Fibroblast of gingiva (primary cell): Measurements from ENCODE around the gene ODAD4.
"Not testable (repeated sequence)": the region's sequence is repeated elsewhere in the genome, so short reads cannot be mapped to it uniquely, and the experiment has no call there.

Experiments used
- DNase-seq: peaks from one replicate; pipeline ENCODE4 v3.0.0-alpha.2; 2011; ENCODE audit warnings: low read depth

The ODAD4 gene

GRCh38 chr17:42002175-42002791 lies 71.9 kb downstream of the ODAD4 start:
- no peak for DNase-seq

- DNase-seq = no peak
These were observed 72.4 kb downstream of the ODAD4 start for GRCh38 chr17:42002792-42003301.

GRCh38 chr17:42005166-42005565 lies 74.7 kb downstream of the ODAD4 start:
- peak; percentile 79 for DNase-seq

- no peak for DNase-seq
These were observed 78.8 kb downstream of the ODAD4 start for GRCh38 chr17:42009170-42009569.

GRCh38 chr17:42010266-42010680 lies 79.9 kb downstream of the ODAD4 start:
- peak; percentile 62 for DNase-seq

GRCh38 chr17:42010898-42011516 lies 80.6 kb downstream of the ODAD4 start:
- DNase-seq = peak; percentile 34

- DNase-seq = not testable (repeated sequence)
These were observed 81.9 kb downstream of the ODAD4 start for GRCh38 chr17:42012363-42012762.

GRCh38 chr17:42013740-42014139 lies 83.3 kb downstream of the ODAD4 start:
- not testable (repeated sequence) for DNase-seq
